Measurements from ENCODE around the gene CERKL. TPM values are rescaled to one million over a fixed set of nuclear protein-coding genes. Genes with fewer than 3 reads are reported as not detected.
A peak's percentile ranks its signal among the peaks of the same experiment; 100 is the strongest.
"Not testable (repeated sequence)": the region's sequence is repeated elsewhere in the genome, so short reads cannot be mapped to it uniquely, and the experiment has no call there.

CERKL gene, protein sequence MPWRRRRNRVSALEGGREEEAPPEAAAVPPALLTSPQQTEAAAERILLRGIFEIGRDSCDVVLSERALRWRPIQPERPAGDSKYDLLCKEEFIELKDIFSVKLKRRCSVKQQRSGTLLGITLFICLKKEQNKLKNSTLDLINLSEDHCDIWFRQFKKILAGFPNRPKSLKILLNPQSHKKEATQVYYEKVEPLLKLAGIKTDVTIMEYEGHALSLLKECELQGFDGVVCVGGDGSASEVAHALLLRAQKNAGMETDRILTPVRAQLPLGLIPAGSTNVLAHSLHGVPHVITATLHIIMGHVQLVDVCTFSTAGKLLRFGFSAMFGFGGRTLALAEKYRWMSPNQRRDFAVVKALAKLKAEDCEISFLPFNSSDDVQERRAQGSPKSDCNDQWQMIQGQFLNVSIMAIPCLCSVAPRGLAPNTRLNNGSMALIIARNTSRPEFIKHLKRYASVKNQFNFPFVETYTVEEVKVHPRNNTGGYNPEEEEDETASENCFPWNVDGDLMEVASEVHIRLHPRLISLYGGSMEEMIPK
- not detected in 2 replicates for total RNA-seq
- 0.02 TPM for total RNA-seq (2013)
- 0.03 TPM in 2 replicates for polyA plus RNA-seq
- polyA minus RNA-seq: not detected in 2 replicates

DNA sequence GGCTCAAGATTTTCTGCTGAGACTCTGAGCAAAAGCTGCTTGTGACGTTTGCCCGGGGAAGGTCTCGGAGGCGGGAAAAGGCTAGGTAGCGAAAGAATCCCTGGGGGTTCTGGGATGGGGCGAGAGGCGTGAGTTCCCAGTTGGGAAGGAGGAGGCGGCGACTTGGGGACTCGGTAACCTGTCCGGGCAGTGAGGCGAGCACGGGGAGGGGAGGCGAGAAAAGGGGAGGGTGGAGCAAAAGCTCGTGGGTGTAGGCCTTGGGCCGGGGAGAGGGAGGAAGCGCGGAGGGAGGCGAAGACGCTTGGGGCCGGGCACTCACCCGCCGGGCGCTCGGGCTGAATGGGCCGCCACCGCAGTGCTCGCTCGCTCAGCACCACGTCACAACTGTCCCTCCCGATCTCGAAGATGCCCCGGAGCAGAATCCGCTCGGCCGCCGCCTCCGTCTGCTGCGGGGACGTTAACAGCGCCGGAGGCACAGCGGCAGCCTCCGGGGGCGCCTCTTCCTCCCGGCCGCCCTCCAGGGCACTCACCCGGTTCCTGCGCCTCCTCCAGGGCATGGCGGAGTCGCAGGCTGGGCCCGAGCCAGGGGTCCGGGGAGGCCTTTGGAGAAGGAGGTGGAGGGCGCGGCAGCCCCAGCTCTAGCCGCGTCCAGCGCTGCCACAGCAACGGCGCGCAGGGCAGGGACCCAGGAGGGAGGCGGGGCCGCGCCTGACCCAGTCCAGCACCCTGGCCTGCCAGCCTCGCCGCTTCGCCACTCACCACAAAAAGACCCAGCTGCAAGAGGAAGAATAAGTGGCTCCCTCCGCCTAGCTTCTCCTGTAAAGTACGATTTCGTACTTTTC lies at the start of gene CERKL:
Gene CERKL, minus strand, starts transcription at position 656 of the 842 bp plus-strand sequence. Its CDS starts 99 bp downstream, at position 557.
- DNase-seq: peak; percentile 29
- no peaks in the 10 kb centered on the region for H3K79me2 ChIP-seq (ENCODE audit: control insufficient read depth, insufficient read depth, low read length)
- no peaks in the 10 kb centered on the region for H4K20me1 ChIP-seq (ENCODE audit: control insufficient read depth, insufficient read depth, low read length, poor library complexity, severe bottlenecking)
- H3K27ac ChIP-seq (ENCODE audit: low read length in 2 of 2): no peak within 1 kb of the TSS
- H3K36me3 ChIP-seq (replicated peaks in 1 of 2; ENCODE audit: control extremely low read depth in 1 of 2, control insufficient read depth in 1 of 2, extremely low read depth in 1 of 2, insufficient read depth in 2 of 2, low read length in 1 of 2): no peaks in the 10 kb centered on the region
- no peak within 1 kb of the TSS for H3K27ac Mint-ChIP-seq
- H3K4me1 ChIP-seq (ENCODE audit: control insufficient read depth in 2 of 2, insufficient read depth in 2 of 2, low read length in 2 of 2): peaks cover 15 to 17% of the 10 kb centered on the region in 2 donors
- intact Hi-C loops (cut with micrococcal nuclease): no loop called here
- ATAC-seq (ENCODE audit: low read depth): peak; percentile 53
- peaks cover 12% of the 10 kb centered on the region for H3K4me1 Mint-ChIP-seq
- peaks cover 54% of the 10 kb centered on the region for H3K27me3 Mint-ChIP-seq
- POLR2A ChIA-PET: no interaction called here
- H3K4me3 Mint-ChIP-seq: peak within 1 kb of the TSS; percentile 89
- CTCF ChIA-PET: no interaction called here
- no peak for TF ChIP-seq EZH2 (IDR thresholded peaks at IDR 0.05; ENCODE audit: borderline replicate concordance, insufficient read depth, low read depth, low read length, poor library complexity, severe bottlenecking)
- TF ChIP-seq, protein P1, sequence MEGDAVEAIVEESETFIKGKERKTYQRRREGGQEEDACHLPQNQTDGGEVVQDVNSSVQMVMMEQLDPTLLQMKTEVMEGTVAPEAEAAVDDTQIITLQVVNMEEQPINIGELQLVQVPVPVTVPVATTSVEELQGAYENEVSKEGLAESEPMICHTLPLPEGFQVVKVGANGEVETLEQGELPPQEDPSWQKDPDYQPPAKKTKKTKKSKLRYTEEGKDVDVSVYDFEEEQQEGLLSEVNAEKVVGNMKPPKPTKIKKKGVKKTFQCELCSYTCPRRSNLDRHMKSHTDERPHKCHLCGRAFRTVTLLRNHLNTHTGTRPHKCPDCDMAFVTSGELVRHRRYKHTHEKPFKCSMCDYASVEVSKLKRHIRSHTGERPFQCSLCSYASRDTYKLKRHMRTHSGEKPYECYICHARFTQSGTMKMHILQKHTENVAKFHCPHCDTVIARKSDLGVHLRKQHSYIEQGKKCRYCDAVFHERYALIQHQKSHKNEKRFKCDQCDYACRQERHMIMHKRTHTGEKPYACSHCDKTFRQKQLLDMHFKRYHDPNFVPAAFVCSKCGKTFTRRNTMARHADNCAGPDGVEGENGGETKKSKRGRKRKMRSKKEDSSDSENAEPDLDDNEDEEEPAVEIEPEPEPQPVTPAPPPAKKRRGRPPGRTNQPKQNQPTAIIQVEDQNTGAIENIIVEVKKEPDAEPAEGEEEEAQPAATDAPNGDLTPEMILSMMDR (IDR thresholded peaks at IDR 0.05): no peak
- 4% methylated on average over 66 of the region's 70 CpGs for WGBS (ENCODE audit: insufficient coverage)
- H3K9me3 Mint-ChIP-seq (ENCODE audit: insufficient read depth): no peaks in the 10 kb centered on the region
- peak within 1 kb of the TSS; percentile 84 for H3K4me2 ChIP-seq (replicated peaks; ENCODE audit: low read depth, low read length, poor library complexity, severe bottlenecking)
- H2AFZ ChIP-seq (ENCODE audit: insufficient read depth, low read depth, low read length, poor library complexity, severe bottlenecking): peak within 1 kb of the TSS; percentile 78
- peak within 1 kb of the TSS; percentile 34 to 63 (median 46) for H3K4me3 ChIP-seq (ENCODE audit: control extremely low read depth in 1 of 5, extremely low read depth in 1 of 5, insufficient read depth in 1 of 5, low read depth in 2 of 5, low read length in 4 of 5)
- peak within 1 kb of the TSS; percentile 61 for H3K9ac ChIP-seq (ENCODE audit: low read length)
- peaks cover 0 to 4% (median 0%) of the 10 kb centered on the region in 3 donors for H3K9me3 ChIP-seq (ENCODE audit: control extremely low read depth in 1 of 3, control insufficient read depth in 2 of 3, insufficient read depth in 1 of 3, low read length in 2 of 3)
- peaks cover 0 to 19% (median 12%) of the 10 kb centered on the region in 4 experiments for H3K27me3 ChIP-seq (replicated peaks in 1 of 4; ENCODE audit: control extremely low read depth in 1 of 4, control insufficient read depth in 3 of 4, insufficient read depth in 4 of 4, low read length in 3 of 4)

DNA sequence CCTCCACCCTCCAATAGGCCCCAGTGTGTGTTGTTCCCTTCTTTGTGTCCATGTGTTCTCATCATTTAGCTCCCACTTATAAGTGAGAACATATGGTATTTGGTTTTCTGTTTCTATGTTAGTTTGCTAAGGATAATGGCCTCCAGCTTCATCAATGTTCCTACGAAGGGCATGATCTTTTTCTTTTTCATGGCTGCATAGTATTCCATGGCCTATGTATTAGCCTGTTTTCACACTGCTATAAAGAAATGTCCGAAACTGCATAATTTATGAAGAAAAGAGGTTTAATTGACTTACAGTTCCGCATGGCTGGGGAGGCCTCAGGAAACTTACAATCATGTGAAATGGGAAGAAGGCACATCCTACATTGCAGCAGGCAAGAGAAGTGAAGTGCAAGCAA lies 45.6 kb upstream of the CERKL start:
- DNase-seq; H3K4me1 ChIP-seq (ENCODE audit: control insufficient read depth in 2 of 2, insufficient read depth in 2 of 2, low read length in 2 of 2); H3K9ac ChIP-seq (ENCODE audit: low read length); ATAC-seq (ENCODE audit: low read depth); POLR2A ChIA-PET; H4K20me1 ChIP-seq (ENCODE audit: control insufficient read depth, insufficient read depth, low read length, poor library complexity, severe bottlenecking); H2AFZ ChIP-seq (ENCODE audit: insufficient read depth, low read depth, low read length, poor library complexity, severe bottlenecking); intact Hi-C loops (cut with micrococcal nuclease); H3K79me2 ChIP-seq (ENCODE audit: control insufficient read depth, insufficient read depth, low read length); CTCF ChIA-PET; H3K27ac Mint-ChIP-seq; H3K36me3 ChIP-seq (replicated peaks in 1 of 2; ENCODE audit: control extremely low read depth in 1 of 2, control insufficient read depth in 1 of 2, extremely low read depth in 1 of 2, insufficient read depth in 2 of 2, low read length in 1 of 2); H3K4me1 Mint-ChIP-seq; H3K4me3 Mint-ChIP-seq; H3K4me3 ChIP-seq (ENCODE audit: control extremely low read depth in 1 of 5, extremely low read depth in 1 of 5, insufficient read depth in 1 of 5, low read depth in 2 of 5, low read length in 4 of 5); H3K4me2 ChIP-seq (replicated peaks; ENCODE audit: low read depth, low read length, poor library complexity, severe bottlenecking); H3K9me3 Mint-ChIP-seq (ENCODE audit: insufficient read depth); H3K9me3 ChIP-seq (ENCODE audit: control extremely low read depth in 1 of 3, control insufficient read depth in 2 of 3, insufficient read depth in 1 of 3, low read length in 2 of 3); H3K27me3 ChIP-seq (replicated peaks in 1 of 4; ENCODE audit: control extremely low read depth in 1 of 4, control insufficient read depth in 3 of 4, insufficient read depth in 4 of 4, low read length in 3 of 4); H3K27ac ChIP-seq (ENCODE audit: low read length in 2 of 2): not testable (repeated sequence)
- peaks cover 15% of the 10 kb centered on the region for H3K27me3 Mint-ChIP-seq
- WGBS (ENCODE audit: insufficient coverage): 100% methylated on average over 2 of the region's 3 CpGs

Measured in B cell (primary cell).